ENCODE results near the gene HSBP1.

HSBP1 gene

GRCh38 chr16:83807327-83807709, 460 bp upstream of the HSBP1 start:
- no peaks in the 10 kb centered on the region for H3K9me3 ChIP-seq (replicated peaks in 1 of 2; ENCODE audit: control insufficient read depth in 2 of 2, insufficient read depth in 1 of 2, low read depth in 1 of 2, low read length in 2 of 2)
- DNase-seq (ENCODE audit: low spot score): no peak
- no peak overlapping the region for H2AK5ac ChIP-seq (ENCODE audit: low read depth, low read length)
- no peak overlapping the region for H3K9ac ChIP-seq (ENCODE audit: low read depth, low read length, poor library complexity)
- H2BK15ac ChIP-seq (ENCODE audit: low read length): no peak overlapping the region
- H4K91ac ChIP-seq (ENCODE audit: low read depth, low read length, poor library complexity): no peak overlapping the region
- H2BK12ac ChIP-seq (ENCODE audit: low read length): no peak overlapping the region
- no peak overlapping the region for H3K14ac ChIP-seq (ENCODE audit: low read length)
- H3K79me1 ChIP-seq (ENCODE audit: low read depth, low read length): peaks cover 3% of the 10 kb centered on the region
- no peak overlapping the region for H2BK5ac ChIP-seq (ENCODE audit: low read length)
- no peak overlapping the region for H2BK120ac ChIP-seq (ENCODE audit: low read depth, low read length)
- no peak overlapping the region for H3K27ac ChIP-seq (replicated peaks; ENCODE audit: low read length)
- peak overlapping the region; percentile 44 for H4K8ac ChIP-seq (ENCODE audit: low read depth, low read length)
- no peak overlapping the region for H3K23ac ChIP-seq (ENCODE audit: low read depth, low read length, poor library complexity)
- peak overlapping the region; percentile 4 for H3K4ac ChIP-seq (ENCODE audit: low read length)
- no peak overlapping the region for H3K4me3 ChIP-seq (ENCODE audit: low read length in 2 of 2)
- H3K4me1 ChIP-seq (ENCODE audit: control insufficient read depth in 2 of 2, insufficient read depth in 1 of 2, low read depth in 1 of 2, low read length in 2 of 2): peaks cover 4 to 13% of the 10 kb centered on the region in 2 donors
- no peaks in the 10 kb centered on the region for H3K27me3 ChIP-seq (ENCODE audit: control insufficient read depth in 3 of 3, insufficient read depth in 3 of 3, low read depth in 1 of 3, low read length in 3 of 3)
- H2AFZ ChIP-seq (ENCODE audit: low read length): peak overlapping the region; percentile 96
- H3K4me2 ChIP-seq (ENCODE audit: insufficient read depth, low read length, poor library complexity, severe bottlenecking): no peak overlapping the region
- WGBS, 2 donors (ENCODE audit: extremely low coverage in 2 of 2, insufficient read length in 2 of 2, insufficient replicate concordance in 1 of 2): no CpG with 5 or more reads among the region's 8 CpGs
- H3K18ac ChIP-seq (ENCODE audit: low read length): peak overlapping the region; percentile 59
- peaks cover 0 to 35% of the 10 kb centered on the region in 2 donors for H3K36me3 ChIP-seq (replicated peaks in 1 of 2; ENCODE audit: control insufficient read depth in 2 of 2, insufficient read depth in 2 of 2, low read length in 2 of 2)

GRCh38 chr16:83808573-83809014, 816 bp downstream of the HSBP1 start:
- Histone ChIP-seq H2AK5ac (ENCODE audit: low read depth, low read length) (no peak overlapping the region), H4K8ac (ENCODE audit: low read depth, low read length) (no peak overlapping the region), H3K79me1 (ENCODE audit: low read depth, low read length) (peaks cover 3% of the 10 kb centered on the region), H3K4me2 (ENCODE audit: insufficient read depth, low read length, poor library complexity, severe bottlenecking) (peak overlapping the region; percentile 84), H3K27me3 (ENCODE audit: control insufficient read depth in 3 of 3, insufficient read depth in 3 of 3, low read depth in 1 of 3, low read length in 3 of 3) (no peaks in the 10 kb centered on the region), H3K9ac (ENCODE audit: low read depth, low read length, poor library complexity) (peak overlapping the region; percentile 91), H2BK5ac (ENCODE audit: low read length) (no peak overlapping the region), H3K4ac (ENCODE audit: low read length) (no peak overlapping the region), H3K14ac (ENCODE audit: low read length) (no peak overlapping the region), H2BK12ac (ENCODE audit: low read length) (no peak overlapping the region), H2AFZ (ENCODE audit: low read length) (peak overlapping the region; percentile 96), H3K27ac (replicated peaks; ENCODE audit: low read length) (no peak overlapping the region), H2BK120ac (ENCODE audit: low read depth, low read length) (no peak overlapping the region), H3K18ac (ENCODE audit: low read length) (no peak overlapping the region), H2BK15ac (ENCODE audit: low read length) (no peak overlapping the region), H4K91ac (ENCODE audit: low read depth, low read length, poor library complexity) (no peak overlapping the region), H3K4me1 (ENCODE audit: control insufficient read depth in 2 of 2, insufficient read depth in 1 of 2, low read depth in 1 of 2, low read length in 2 of 2) (peaks cover 10 to 13% of the 10 kb centered on the region in 2 donors), H3K36me3 (replicated peaks in 1 of 2; ENCODE audit: control insufficient read depth in 2 of 2, insufficient read depth in 2 of 2, low read length in 2 of 2) (peaks cover 3 to 44% of the 10 kb centered on the region in 2 donors), H3K9me3 (replicated peaks in 1 of 2; ENCODE audit: control insufficient read depth in 2 of 2, insufficient read depth in 1 of 2, low read depth in 1 of 2, low read length in 2 of 2) (no peaks in the 10 kb centered on the region), H3K4me3 (ENCODE audit: low read length in 2 of 2) (peak overlapping the region; percentile 96 to 100), H3K23ac (ENCODE audit: low read depth, low read length, poor library complexity) (no peak overlapping the region)
- no peak for DNase-seq (ENCODE audit: low spot score)
- no CpG with 5 or more reads among the region's 11 CpGs for WGBS, 2 donors (ENCODE audit: extremely low coverage in 2 of 2, insufficient read length in 2 of 2, insufficient replicate concordance in 1 of 2)

- no peak overlapping the region for H4K91ac ChIP-seq (ENCODE audit: low read depth, low read length, poor library complexity)
- H2BK12ac ChIP-seq (ENCODE audit: low read length): no peak overlapping the region
- H3K4me1 ChIP-seq (ENCODE audit: control insufficient read depth in 2 of 2, insufficient read depth in 1 of 2, low read depth in 1 of 2, low read length in 2 of 2): peaks cover 11 to 15% of the 10 kb centered on the region in 2 donors
- no peaks in the 10 kb centered on the region for H3K9me3 ChIP-seq (replicated peaks in 1 of 2; ENCODE audit: control insufficient read depth in 2 of 2, insufficient read depth in 1 of 2, low read depth in 1 of 2, low read length in 2 of 2)
- H2AK5ac ChIP-seq (ENCODE audit: low read depth, low read length): no peak overlapping the region
- peaks cover 3 to 44% of the 10 kb centered on the region in 2 donors for H3K36me3 ChIP-seq (replicated peaks in 1 of 2; ENCODE audit: control insufficient read depth in 2 of 2, insufficient read depth in 2 of 2, low read length in 2 of 2)
- no peak overlapping the region for H3K23ac ChIP-seq (ENCODE audit: low read depth, low read length, poor library complexity)
- H3K4me2 ChIP-seq (ENCODE audit: insufficient read depth, low read length, poor library complexity, severe bottlenecking): peak overlapping the region; percentile 84
- peaks cover 3% of the 10 kb centered on the region for H3K79me1 ChIP-seq (ENCODE audit: low read depth, low read length)
- no CpG with 5 or more reads among the region's 13 CpGs for WGBS, 2 donors (ENCODE audit: extremely low coverage in 2 of 2, insufficient read length in 2 of 2, insufficient replicate concordance in 1 of 2)
- H3K4ac ChIP-seq (ENCODE audit: low read length): no peak overlapping the region
- no peak overlapping the region for H3K18ac ChIP-seq (ENCODE audit: low read length)
- no peak overlapping the region for H2BK15ac ChIP-seq (ENCODE audit: low read length)
- H3K9ac ChIP-seq (ENCODE audit: low read depth, low read length, poor library complexity): no peak overlapping the region
- H2BK120ac ChIP-seq (ENCODE audit: low read depth, low read length): no peak overlapping the region
- no peak overlapping the region for H4K8ac ChIP-seq (ENCODE audit: low read depth, low read length)
- no peak overlapping the region for H2AFZ ChIP-seq (ENCODE audit: low read length)
- H3K27ac ChIP-seq (replicated peaks; ENCODE audit: low read length): no peak overlapping the region
- H3K14ac ChIP-seq (ENCODE audit: low read length): no peak overlapping the region
- no peak overlapping the region for H2BK5ac ChIP-seq (ENCODE audit: low read length)
- no peak for DNase-seq (ENCODE audit: low spot score)
- H3K4me3 ChIP-seq (ENCODE audit: low read length in 2 of 2): peak overlapping the region in 1 of 2 donors; percentile 96
- H3K27me3 ChIP-seq (ENCODE audit: control insufficient read depth in 3 of 3, insufficient read depth in 3 of 3, low read depth in 1 of 3, low read length in 3 of 3): no peaks in the 10 kb centered on the region
These were observed 1.3 kb downstream of the HSBP1 start for GRCh38 chr16:83809092-83809491.

GRCh38 chr16:83810901-83811300, 3.1 kb downstream of the HSBP1 start:
- Histone ChIP-seq H3K9ac (ENCODE audit: low read depth, low read length, poor library complexity) (no peak overlapping the region), H3K27ac (replicated peaks; ENCODE audit: low read length) (no peak overlapping the region), H2AFZ (ENCODE audit: low read length) (no peak overlapping the region), H3K4me3 (ENCODE audit: low read length in 2 of 2) (no peak overlapping the region), H3K18ac (ENCODE audit: low read length) (no peak overlapping the region), H4K8ac (ENCODE audit: low read depth, low read length) (no peak overlapping the region), H2AK5ac (ENCODE audit: low read depth, low read length) (no peak overlapping the region), H3K23ac (ENCODE audit: low read depth, low read length, poor library complexity) (no peak overlapping the region), H2BK12ac (ENCODE audit: low read length) (no peak overlapping the region), H3K36me3 (replicated peaks in 1 of 2; ENCODE audit: control insufficient read depth in 2 of 2, insufficient read depth in 2 of 2, low read length in 2 of 2) (peaks cover 3 to 44% of the 10 kb centered on the region in 2 donors), H3K27me3 (ENCODE audit: control insufficient read depth in 3 of 3, insufficient read depth in 3 of 3, low read depth in 1 of 3, low read length in 3 of 3) (no peaks in the 10 kb centered on the region), H3K14ac (ENCODE audit: low read length) (no peak overlapping the region), H3K79me1 (ENCODE audit: low read depth, low read length) (peaks cover 3% of the 10 kb centered on the region), H3K9me3 (replicated peaks in 1 of 2; ENCODE audit: control insufficient read depth in 2 of 2, insufficient read depth in 1 of 2, low read depth in 1 of 2, low read length in 2 of 2) (no peaks in the 10 kb centered on the region), H2BK5ac (ENCODE audit: low read length) (no peak overlapping the region), H3K4ac (ENCODE audit: low read length) (no peak overlapping the region), H2BK15ac (ENCODE audit: low read length) (no peak overlapping the region), H3K4me2 (ENCODE audit: insufficient read depth, low read length, poor library complexity, severe bottlenecking) (no peak overlapping the region), H3K4me1 (ENCODE audit: control insufficient read depth in 2 of 2, insufficient read depth in 1 of 2, low read depth in 1 of 2, low read length in 2 of 2) (peaks cover 13 to 22% of the 10 kb centered on the region in 2 donors), H2BK120ac (ENCODE audit: low read depth, low read length) (no peak overlapping the region), H4K91ac (ENCODE audit: low read depth, low read length, poor library complexity) (no peak overlapping the region)
- no CpG with 5 or more reads among the region's 1 CpG for WGBS, 2 donors (ENCODE audit: extremely low coverage in 2 of 2, insufficient read length in 2 of 2, insufficient replicate concordance in 1 of 2)
- no peak for DNase-seq (ENCODE audit: low spot score)
